ENCODE measurements around the gene SCYL3.
"Not testable (repeated sequence)": the region's sequence is repeated elsewhere in the genome, so short reads cannot be mapped to it uniquely, and the experiment has no call there.

Gene SCYL3

GRCh38 chr1:169871988-169872387 is 21.7 kb downstream of the SCYL3 start:
- DNase-seq (ENCODE audit: low read depth), result not testable (repeated sequence)

- DNase-seq (ENCODE audit: low read depth), result no peak
Observed at GRCh38 chr1:169869426-169869825, 24.3 kb downstream of the SCYL3 start.

GRCh38 chr1:169868978-169869377 is 24.7 kb downstream of the SCYL3 start:
- DNase-seq (ENCODE audit: low read depth), result no peak

GRCh38 chr1:169867012-169867675 is 26.6 kb downstream of the SCYL3 start:
- DNase-seq (ENCODE audit: low read depth), result no peak

GRCh38 chr1:169866577-169866976 is 27.1 kb downstream of the SCYL3 start:
- DNase-seq (ENCODE audit: low read depth), result no peak

GRCh38 chr1:169864531-169864930 is 29.2 kb downstream of the SCYL3 start:
- DNase-seq (ENCODE audit: low read depth), result not testable (repeated sequence)

- no peak for DNase-seq (ENCODE audit: low read depth)
Observed at GRCh38 chr1:169860750-169861149, 32.9 kb downstream of the SCYL3 start.

- no peak for DNase-seq (ENCODE audit: low read depth)
Observed at GRCh38 chr1:169860187-169860586, 33.5 kb downstream of the SCYL3 start.

- no peak for DNase-seq (ENCODE audit: low read depth)
Observed at GRCh38 chr1:169859001-169859400, 34.7 kb downstream of the SCYL3 start.

GRCh38 chr1:169858467-169858866 is 35.2 kb downstream of the SCYL3 start:
- no peak for DNase-seq (ENCODE audit: low read depth)

- DNase-seq (ENCODE audit: low read depth), result no peak
Observed at GRCh38 chr1:169853341-169853740, 40.4 kb downstream of the SCYL3 start.

- no peak for DNase-seq (ENCODE audit: low read depth)
Observed at GRCh38 chr1:169849346-169850022, 44.2 kb downstream of the SCYL3 start.

GRCh38 chr1:169848456-169848855 is 45.2 kb downstream of the SCYL3 start:
- no peak for DNase-seq (ENCODE audit: low read depth)

- DNase-seq (ENCODE audit: low read depth), result no peak
Observed at GRCh38 chr1:169844941-169845608, 48.6 kb downstream of the SCYL3 start.

- DNase-seq (ENCODE audit: low read depth), result no peak
Observed at GRCh38 chr1:169838942-169839341, 54.8 kb downstream of the SCYL3 start.

- DNase-seq (ENCODE audit: low read depth), result no peak
Observed at GRCh38 chr1:169836198-169836597, 57.5 kb downstream of the SCYL3 start.

- no peak for DNase-seq (ENCODE audit: low read depth)
Observed at GRCh38 chr1:169835647-169836046, 58.0 kb downstream of the SCYL3 start.

- no peak for DNase-seq (ENCODE audit: low read depth)
Observed at GRCh38 chr1:169834869-169835268, 58.8 kb downstream of the SCYL3 start.

GRCh38 chr1:169833179-169833901 is 60.4 kb downstream of the SCYL3 start:
- no peak for DNase-seq (ENCODE audit: low read depth)

GRCh38 chr1:169829671-169830070 is 64.0 kb downstream of the SCYL3 start:
- no peak for DNase-seq (ENCODE audit: low read depth)

- DNase-seq (ENCODE audit: low read depth), result no peak
Observed at GRCh38 chr1:169824153-169824552, 69.5 kb downstream of the SCYL3 start.

GRCh38 chr1:169821500-169821899 is 72.2 kb downstream of the SCYL3 start:
- DNase-seq (ENCODE audit: low read depth), result no peak

- DNase-seq (ENCODE audit: low read depth), result no peak
Observed at GRCh38 chr1:169816617-169817016, 77.1 kb downstream of the SCYL3 start.
